RWPE2 (cell line): Measurements from ENCODE around the gene ELAVL2.

ENCODE experiments used
- ATAC-seq: fragments of 200-7000 bp; cut with Tn5 transposase; 3 replicates; pipeline ENCODE4 v1.9.1; 2021; ENCODE audit warnings: low read depth
- DNase-seq: peaks from one replicate; pipeline ENCODE4 v3.0.0-alpha.2; 2020; ENCODE audit warnings: low spot score
- H3K27ac ChIP-seq: fragments of 450-650 bp; 2 replicates; pipeline ENCODE4 v1.5.1; 2017; ENCODE audit warnings: mild to moderate bottlenecking; ENCODE audit not compliant: poor library complexity, severe bottlenecking
- H3K27me3 ChIP-seq: fragments of 250-450 bp; sonication (Bioruptor Pico); 2 replicates; pipeline ENCODE4 v1.5.1; 2021; ENCODE audit warnings: mild to moderate bottlenecking, moderate library complexity; ENCODE audit not compliant: insufficient read depth, poor library complexity, severe bottlenecking
- H3K36me3 ChIP-seq: fragments of 250-450 bp; sonication (Bioruptor Pico); 2 replicates; pipeline ENCODE4 v1.5.1; 2020; ENCODE audit warnings: low read depth, mild to moderate bottlenecking, moderate library complexity
- H3K4me1 ChIP-seq: fragments of 250-450 bp; sonication (Bioruptor Pico); 2 replicates; pipeline ENCODE4 v1.5.1; 2021; ENCODE audit warnings: mild to moderate bottlenecking, moderate library complexity; ENCODE audit not compliant: insufficient read depth, poor library complexity, severe bottlenecking
- H3K4me3 ChIP-seq: fragments of 250-450 bp; sonication (Bioruptor Pico); 2 replicates; pipeline ENCODE4 v1.5.1; 2021; ENCODE audit warnings: mild to moderate bottlenecking, moderate library complexity; ENCODE audit not compliant: severe bottlenecking
- H3K9me3 ChIP-seq: fragments of 250-450 bp; sonication (Bioruptor Pico); 2 replicates; pipeline ENCODE4 v1.5.1; 2021; ENCODE audit warnings: mild to moderate bottlenecking, moderate library complexity; ENCODE audit not compliant: severe bottlenecking
- CTCF ChIP-seq: fragments of 450-650 bp; IDR thresholded peaks from one replicate; pipeline ENCODE4 v1.5.1; 2017; ENCODE audit warnings: mild to moderate bottlenecking, moderate library complexity; ENCODE audit not compliant: poor library complexity, severe bottlenecking

ELAVL2 gene

GRCh38 chr9:23826120-23826629, at the start of gene ELAVL2:
Gene ELAVL2 (minus strand): TSS chr9:23826240. CDS start chr9:23762234, 64,006 bp downstream.
- Histone ChIP-seq H3K4me3 (peak within 1 kb of the TSS; percentile 42), H3K27me3 (peaks cover 25% of the 10 kb centered on the region)
- DNase-seq = peak; percentile 99

GRCh38 chr9:23858234-23858633, 32.2 kb upstream of the ELAVL2 start:
- Histone ChIP-seq H3K27me3 (peaks cover 22% of the 10 kb centered on the region), H3K4me1 (no peaks in the 10 kb centered on the region), H3K27ac (no peak overlapping the region), H3K9me3 (no peaks in the 10 kb centered on the region), H3K4me3 (no peak overlapping the region), H3K36me3 (no peaks in the 10 kb centered on the region)
- DNase-seq (no peak), ATAC-seq (no peak)
- TF ChIP-seq CTCF = no peak

More at GRCh38 chr9:23826120-23826629, at the start of gene ELAVL2:
- Histone ChIP-seq H3K4me1 (no peaks in the 10 kb centered on the region), H3K27ac (no peak within 1 kb of the TSS), H3K36me3 (no peaks in the 10 kb centered on the region), H3K9me3 (no peaks in the 10 kb centered on the region)
- ATAC-seq = peak; percentile 91
- TF ChIP-seq CTCF = no peak

- H3K27ac ChIP-seq = no peak overlapping the region
- no peak for TF ChIP-seq CTCF
- H3K4me3 ChIP-seq = no peak overlapping the region
- H3K4me1 ChIP-seq = no peaks in the 10 kb centered on the region
- no peak for DNase-seq
- H3K36me3 ChIP-seq = no peaks in the 10 kb centered on the region
- peaks cover 29% of the 10 kb centered on the region for H3K27me3 ChIP-seq
- ATAC-seq = no peak
- H3K9me3 ChIP-seq = no peaks in the 10 kb centered on the region
These were observed 30.0 kb upstream of the ELAVL2 start for GRCh38 chr9:23855873-23856604.

- Histone ChIP-seq H3K27me3 (peaks cover 76% of the 10 kb centered on the region), H3K9me3 (no peaks in the 10 kb centered on the region), H3K27ac (no peak overlapping the region), H3K36me3 (no peaks in the 10 kb centered on the region), H3K4me3 (peak overlapping the region; percentile 28), H3K4me1 (no peaks in the 10 kb centered on the region)
- no peak for DNase-seq
- no peak for TF ChIP-seq CTCF
- ATAC-seq = peak; percentile 85
These were observed 24.9 kb upstream of the ELAVL2 start for GRCh38 chr9:23850690-23851629.
